K562 (cell line): ENCODE results near the gene DCP1B. TPM values are rescaled to one million over a fixed set of nuclear protein-coding genes. Genes with fewer than 3 reads are reported as not detected.

Experiments
- ADNP ChIP-seq: fragments of 200-800 bp; sonication (Bioruptor generic); IDR thresholded peaks from 2 replicates; pipeline ENCODE4 v1.6.1; 2016; ENCODE audit warnings: missing genetic modification characterization, missing compliant biosample characterization
- ARHGAP35 ChIP-seq: fragments of 450-650 bp; IDR thresholded peaks from 2 replicates; pipeline ENCODE4 v1.6.1; 2018; ENCODE audit not compliant: partially characterized antibody
- ATF1 ChIP-seq, 2 experiments: fragments of 450-650 bp in 1 of 2; IDR thresholded peaks; 2 replicates each; pipeline ENCODE4 v1.6.1; 2016; ENCODE audit warnings: missing compliant biosample characterization in 1 of 2, missing genetic modification characterization in 1 of 2
- BACH1 ChIP-seq: fragments of 200-800 bp; sonication (Bioruptor generic); IDR thresholded peaks from 2 replicates; pipeline ENCODE4 v1.6.1; 2016; ENCODE audit warnings: missing genetic modification characterization, missing compliant biosample characterization
- CCNT2 ChIP-seq: IDR thresholded peaks from 2 replicates; pipeline ENCODE4 v1.6.1; 2011; ENCODE audit warnings: borderline replicate concordance, low read depth, mild to moderate bottlenecking, moderate library complexity, mixed read lengths, low read length; ENCODE audit not compliant: insufficient read length; ENCODE audit errors: extremely low read depth
- CREB3 ChIP-seq: fragments of 450-650 bp; conservative IDR thresholded peaks from 2 replicates; pipeline ENCODE4 v1.6.1; 2016; ENCODE audit warnings: missing genetic modification characterization, low read depth, mild to moderate bottlenecking, missing compliant biosample characterization, moderate library complexity
- CSDE1 ChIP-seq, 2 experiments: fragments of 450-650 bp; IDR thresholded peaks; 2 replicates each; pipeline ENCODE4 v1.6.1; 2016; ENCODE audit warnings: mild to moderate bottlenecking in 1 of 2
- DLX4 ChIP-seq: fragments of 250-450 bp; sonication (Bioruptor Pico); IDR thresholded peaks from 2 replicates; pipeline ENCODE4 v1.6.1; 2021; ENCODE audit warnings: mild to moderate bottlenecking
- E2F3 ChIP-seq: fragments of 250-450 bp; sonication (Bioruptor Pico); IDR thresholded peaks from 2 replicates; pipeline ENCODE4 v1.4.0; 2020; ENCODE audit warnings: mild to moderate bottlenecking
- GATA2 ChIP-seq: sonication (generic); formaldehyde crosslinking; IDR thresholded peaks from 2 replicates; pipeline ENCODE4 v1.4.0; 2020; ENCODE audit warnings: mild to moderate bottlenecking, missing genetic modification reagents
- HDGF ChIP-seq: fragments of 450-650 bp; IDR thresholded peaks from 2 replicates; pipeline ENCODE4 v1.6.1; 2016
- HNRNPL ChIP-seq: fragments of 200-400 bp; formaldehyde crosslinking; IDR thresholded peaks from 2 replicates; pipeline ENCODE4 v1.6.1; 2017; ENCODE audit warnings: low read depth, mild to moderate bottlenecking, low read length
- MCM7 ChIP-seq, 2 experiments: fragments of 450-650 bp; IDR thresholded peaks; 2 replicates each; pipeline ENCODE4 v1.6.1; 2016 to 2018
- MYNN ChIP-seq, 2 experiments: sonication (generic); formaldehyde crosslinking in 1 of 2; IDR thresholded peaks; 2 replicates each; pipeline versions ENCODE4 v1.5.0 to v1.6.1; 2016 to 2020; ENCODE audit warnings: antibody characterized with exemption in 1 of 2, missing genetic modification reagents in 1 of 2
- NRF1 ChIP-seq, 2 experiments: fragments of 450-650 bp; IDR thresholded peaks in 1 of 2; conservative IDR thresholded peaks in 1 of 2; 2 replicates each; pipeline ENCODE4 v1.6.1; 2014; ENCODE audit warnings: mild to moderate bottlenecking in 2 of 2
- RAD21 ChIP-seq, 2 experiments: fragments of 250-450 bp in 1 of 2; fragments of 450-650 bp in 1 of 2; sonication (Bioruptor Pico) in 1 of 2; formaldehyde crosslinking in 1 of 2; IDR thresholded peaks in 1 of 2; conservative IDR thresholded peaks in 1 of 2; 2 replicates each; pipeline versions ENCODE4 v1.4.0 to v1.8.0; 2020 to 2022; ENCODE audit warnings: mild to moderate bottlenecking in 2 of 2, moderate library complexity in 1 of 2
- SMARCC2 ChIP-seq: fragments of 450-650 bp; IDR thresholded peaks from 2 replicates; pipeline ENCODE4 v1.6.1; 2017; ENCODE audit warnings: antibody characterized with exemption, moderate library complexity, mild to moderate bottlenecking, low read depth
- TCF3 ChIP-seq: sonication (generic); formaldehyde crosslinking; IDR thresholded peaks from 2 replicates; pipeline ENCODE4 v1.4.0; 2020; ENCODE audit warnings: mild to moderate bottlenecking, missing genetic modification reagents
- TEAD1 ChIP-seq, 2 experiments: fragments of 450-650 bp in 1 of 2; sonication (generic) in 1 of 2; formaldehyde crosslinking; IDR thresholded peaks; 2 replicates each; pipeline versions ENCODE4 v1.4.0 to v1.8.0; 2020 to 2022; ENCODE audit warnings: mild to moderate bottlenecking in 2 of 2, missing genetic modification reagents in 1 of 2
- TGIF2 ChIP-seq: sonication (generic); formaldehyde crosslinking; IDR thresholded peaks from 2 replicates; pipeline ENCODE4 v1.8.1; 2022; ENCODE audit warnings: mild to moderate bottlenecking, missing genetic modification reagents, moderate library complexity
- TRIM24 ChIP-seq, 2 experiments: fragments of 450-650 bp; IDR thresholded peaks; 2 replicates each; pipeline ENCODE4 v1.6.1; 2016
- polyA plus RNA-seq, 8 experiments: library from polyadenylated mRNA; depleted of rRNA in 4 of 8; stranded (reverse) in 5 of 8; unstranded in 3 of 8; fragments of >200 nt; fragmentation: Nextera tagmentation in 2 of 8; fragmentation: Illumina TruSeq in 1 of 8; extraction: Ambion mirVana in 2 of 8; extraction: Trizol in 1 of 8; gene quantifications; 2 replicates each; pipeline versions ENCODE4 v1.2.1 to v1.2.3, GENCODE V29; 2011 to 2014; ENCODE audit warnings: inconsistent platforms in 1 of 8, missing spikeins in 1 of 8
- total RNA-seq, 7 experiments: library from RNA; depleted of rRNA in 6 of 7; stranded (reverse); fragments of >200 nt in 6 of 7; fragmentation: Illumina TruSeq in 2 of 7; extraction: Trizol in 2 of 7; gene quantifications; 2 replicates each; pipeline versions ENCODE4 v1.2.1 to v1.2.3, GENCODE V29; 2011 to 2021; ENCODE audit warnings: low replicate concordance in 1 of 7
- TF ChIP-seq, protein P1 (sequence below), 2 experiments: fragments of 450-650 bp; IDR thresholded peaks; 2 replicates each; pipeline ENCODE4 v1.6.1; 2018; ENCODE audit warnings: mild to moderate bottlenecking in 2 of 2, low read depth in 1 of 2; ENCODE audit not compliant: partially characterized antibody in 2 of 2

DCP1B gene
- total and polyA plus RNA-seq, 9 of the 15 experiments (the other 6 are each of a cell fraction or from before 2014, with no cell fraction given): 0.83 to 7.3 (median 3.4) TPM

DNA sequence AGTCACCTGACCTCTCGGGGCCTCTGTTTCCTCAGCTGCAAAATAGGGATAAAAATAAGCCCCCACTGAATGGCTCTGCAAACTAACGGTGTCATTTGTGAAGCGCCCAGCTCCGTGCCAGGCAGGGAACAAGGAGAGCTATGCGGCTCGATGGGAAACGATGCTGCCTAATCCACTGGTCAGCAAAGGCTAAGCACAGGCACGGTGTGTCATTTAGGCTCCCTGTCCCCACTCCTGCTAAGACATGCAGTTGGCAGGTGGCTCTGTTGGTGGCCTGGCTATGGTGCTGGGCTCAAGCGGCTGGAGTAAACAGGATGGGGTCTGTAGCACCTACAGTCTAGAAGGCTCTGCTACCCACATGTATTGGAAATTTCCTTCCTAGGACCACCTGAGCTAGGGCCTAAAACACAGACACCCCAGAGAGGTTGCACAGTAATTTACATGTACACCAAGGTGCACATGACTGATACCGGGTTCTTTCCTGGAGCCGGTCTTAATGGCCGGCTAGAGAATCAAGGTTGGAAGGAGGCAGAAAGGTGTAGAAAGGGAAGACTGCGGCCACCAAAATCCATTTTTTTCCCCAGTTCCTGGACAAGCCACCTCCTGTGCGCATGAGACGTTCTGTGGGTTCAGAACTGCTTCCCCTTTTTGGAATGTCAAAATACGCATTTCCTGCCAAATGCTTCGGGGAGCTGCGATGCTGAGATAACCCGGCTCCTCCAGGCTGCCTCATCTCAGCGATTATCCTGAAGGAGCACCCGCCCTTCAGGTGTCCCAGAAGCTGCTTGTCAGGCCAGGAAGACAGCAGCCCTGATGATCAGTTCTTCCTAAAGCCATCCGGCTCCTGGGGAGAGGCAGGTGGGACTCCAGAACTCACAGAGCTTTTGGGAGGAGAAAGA lies 86.8 kb downstream of the DCP1B start (continued):
- TF ChIP-seq DLX4 (CRISPR knock-in tag) (no peak), ADNP (tag) (0 out of 2 replicates have a peak, but pooled peaks have one; percentile 34), TRIM24 (IDR thresholded peaks at IDR 0.05) (peak in 1 of 2 experiments; percentile 19; a peak in 1 of 4 replicates), TEAD1 (CRISPR knock-in tag; IDR thresholded peaks at IDR 0.05) (peak in 1 of 2 experiments; percentile 51; a peak in 1 of 4 replicates), NRF1 (conservative IDR thresholded peaks at IDR 0.05 in 1 of 2, IDR thresholded peaks at IDR 0.05 in 1 of 2) (peak; percentile 66 to 68), ATF1 (CRISPR knock-in tag; IDR thresholded peaks at IDR 0.05) (no peak), ATF1 (tag; IDR thresholded peaks at IDR 0.05) (no peak), GATA2 (CRISPR knock-in tag) (peak; percentile 63), CCNT2 (peak; percentile 16), TCF3 (peak; percentile 78), MCM7 (IDR thresholded peaks at IDR 0.05) (no peak), TGIF2 (CRISPR knock-in tag) (no peak), MYNN (IDR thresholded peaks at IDR 0.05) (no peak), MYNN (CRISPR knock-in tag; IDR thresholded peaks at IDR 0.05) (no peak), CSDE1 (IDR thresholded peaks at IDR 0.05) (no peak), CREB3 (no peak), HDGF (no peak), RAD21 (CRISPR knock-in tag; conservative IDR thresholded peaks at IDR 0.05 in 1 of 2, IDR thresholded peaks at IDR 0.05 in 1 of 2) (no peak), ARHGAP35 (no peak), E2F3 (CRISPR knock-in tag) (no peak), SMARCC2 (no peak; the same call in 1 of the 2 replicates), BACH1 (no peak), HNRNPL (no peak)
- TF ChIP-seq, protein P1, sequence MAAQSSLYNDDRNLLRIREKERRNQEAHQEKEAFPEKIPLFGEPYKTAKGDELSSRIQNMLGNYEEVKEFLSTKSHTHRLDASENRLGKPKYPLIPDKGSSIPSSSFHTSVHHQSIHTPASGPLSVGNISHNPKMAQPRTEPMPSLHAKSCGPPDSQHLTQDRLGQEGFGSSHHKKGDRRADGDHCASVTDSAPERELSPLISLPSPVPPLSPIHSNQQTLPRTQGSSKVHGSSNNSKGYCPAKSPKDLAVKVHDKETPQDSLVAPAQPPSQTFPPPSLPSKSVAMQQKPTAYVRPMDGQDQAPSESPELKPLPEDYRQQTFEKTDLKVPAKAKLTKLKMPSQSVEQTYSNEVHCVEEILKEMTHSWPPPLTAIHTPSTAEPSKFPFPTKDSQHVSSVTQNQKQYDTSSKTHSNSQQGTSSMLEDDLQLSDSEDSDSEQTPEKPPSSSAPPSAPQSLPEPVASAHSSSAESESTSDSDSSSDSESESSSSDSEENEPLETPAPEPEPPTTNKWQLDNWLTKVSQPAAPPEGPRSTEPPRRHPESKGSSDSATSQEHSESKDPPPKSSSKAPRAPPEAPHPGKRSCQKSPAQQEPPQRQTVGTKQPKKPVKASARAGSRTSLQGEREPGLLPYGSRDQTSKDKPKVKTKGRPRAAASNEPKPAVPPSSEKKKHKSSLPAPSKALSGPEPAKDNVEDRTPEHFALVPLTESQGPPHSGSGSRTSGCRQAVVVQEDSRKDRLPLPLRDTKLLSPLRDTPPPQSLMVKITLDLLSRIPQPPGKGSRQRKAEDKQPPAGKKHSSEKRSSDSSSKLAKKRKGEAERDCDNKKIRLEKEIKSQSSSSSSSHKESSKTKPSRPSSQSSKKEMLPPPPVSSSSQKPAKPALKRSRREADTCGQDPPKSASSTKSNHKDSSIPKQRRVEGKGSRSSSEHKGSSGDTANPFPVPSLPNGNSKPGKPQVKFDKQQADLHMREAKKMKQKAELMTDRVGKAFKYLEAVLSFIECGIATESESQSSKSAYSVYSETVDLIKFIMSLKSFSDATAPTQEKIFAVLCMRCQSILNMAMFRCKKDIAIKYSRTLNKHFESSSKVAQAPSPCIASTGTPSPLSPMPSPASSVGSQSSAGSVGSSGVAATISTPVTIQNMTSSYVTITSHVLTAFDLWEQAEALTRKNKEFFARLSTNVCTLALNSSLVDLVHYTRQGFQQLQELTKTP (IDR thresholded peaks at IDR 0.05; ENCODE audit: low read depth in 1 of 2, partially characterized antibody in 2 of 2): no peak
